ENCODE data around the gene DDX53. TPM values are rescaled to one million over a fixed set of nuclear protein-coding genes. Genes with fewer than 3 reads are reported as not detected.

Gene DDX53
- polyA plus RNA-seq, 3 donors: not detected

DNA sequence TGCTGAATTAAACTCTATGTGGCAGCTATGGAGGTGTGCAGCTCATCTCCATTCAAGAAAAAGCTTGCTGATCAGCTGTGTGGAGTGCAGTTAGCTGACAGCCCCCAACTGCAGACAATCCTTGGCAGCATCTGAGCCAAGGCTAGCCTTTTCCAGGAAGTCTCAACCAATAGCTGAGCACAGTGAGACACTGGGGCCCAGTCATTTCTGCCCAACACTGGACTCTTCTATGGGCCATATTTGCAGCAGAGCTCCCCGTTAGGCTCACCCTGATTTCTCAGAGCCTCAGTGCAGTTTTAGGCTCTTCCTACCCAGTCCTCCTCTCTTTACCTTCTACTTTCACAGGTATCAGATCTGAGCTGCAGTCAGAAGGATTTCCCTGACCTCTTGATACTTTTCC is 12.9 kb downstream of the DDX53 start:
- H2AFZ ChIP-seq (ENCODE audit: insufficient read depth, low read depth, low read length, poor library complexity, severe bottlenecking): no peak overlapping the region
- Mint-ChIP-seq H3K4me3 (no peak overlapping the region), H3K27me3 (ENCODE audit: low read depth in 3 of 3) (peaks cover 0 to 5% (median 0%) of the 10 kb centered on the region in 3 donors), H3K9me3 (peaks cover 0 to 2% (median 0%) of the 10 kb centered on the region in 7 donors), H3K36me3 (no peaks in the 10 kb centered on the region), H3K27ac (no peak overlapping the region), H3K4me1 (no peaks in the 10 kb centered on the region)
- H3K79me2 ChIP-seq (ENCODE audit: insufficient read depth, low read length): no peaks in the 10 kb centered on the region
- H3K9me3 ChIP-seq (replicated peaks in 1 of 2; ENCODE audit: control insufficient read depth in 1 of 2, insufficient read depth in 1 of 2, low read length in 2 of 2): no peaks in the 10 kb centered on the region
- no peaks in the 10 kb centered on the region for H3K4me1 ChIP-seq (ENCODE audit: control insufficient read depth in 1 of 2, insufficient read depth in 2 of 2, low read length in 2 of 2)
- TF ChIP-seq, protein P1, sequence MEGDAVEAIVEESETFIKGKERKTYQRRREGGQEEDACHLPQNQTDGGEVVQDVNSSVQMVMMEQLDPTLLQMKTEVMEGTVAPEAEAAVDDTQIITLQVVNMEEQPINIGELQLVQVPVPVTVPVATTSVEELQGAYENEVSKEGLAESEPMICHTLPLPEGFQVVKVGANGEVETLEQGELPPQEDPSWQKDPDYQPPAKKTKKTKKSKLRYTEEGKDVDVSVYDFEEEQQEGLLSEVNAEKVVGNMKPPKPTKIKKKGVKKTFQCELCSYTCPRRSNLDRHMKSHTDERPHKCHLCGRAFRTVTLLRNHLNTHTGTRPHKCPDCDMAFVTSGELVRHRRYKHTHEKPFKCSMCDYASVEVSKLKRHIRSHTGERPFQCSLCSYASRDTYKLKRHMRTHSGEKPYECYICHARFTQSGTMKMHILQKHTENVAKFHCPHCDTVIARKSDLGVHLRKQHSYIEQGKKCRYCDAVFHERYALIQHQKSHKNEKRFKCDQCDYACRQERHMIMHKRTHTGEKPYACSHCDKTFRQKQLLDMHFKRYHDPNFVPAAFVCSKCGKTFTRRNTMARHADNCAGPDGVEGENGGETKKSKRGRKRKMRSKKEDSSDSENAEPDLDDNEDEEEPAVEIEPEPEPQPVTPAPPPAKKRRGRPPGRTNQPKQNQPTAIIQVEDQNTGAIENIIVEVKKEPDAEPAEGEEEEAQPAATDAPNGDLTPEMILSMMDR (IDR thresholded peaks at IDR 0.05): no peak
- intact Hi-C loops (cut with micrococcal nuclease): no loop called here
- H3K27ac ChIP-seq (ENCODE audit: low read depth in 1 of 2, low read length in 2 of 2): no peak overlapping the region
- WGBS (ENCODE audit: insufficient coverage): 100% methylated on average over 1 of the region's 1 CpG
- H3K4me2 ChIP-seq (replicated peaks; ENCODE audit: extremely low read depth, low read length, poor library complexity, severe bottlenecking): no peak overlapping the region
- no peaks in the 10 kb centered on the region for H3K27me3 ChIP-seq (ENCODE audit: control insufficient read depth in 2 of 2, insufficient read depth in 2 of 2, low read length in 2 of 2)
- H4K20me1 ChIP-seq (ENCODE audit: insufficient read depth, low read length): no peaks in the 10 kb centered on the region
- no peak overlapping the region for H3K4me3 ChIP-seq (replicated peaks in 1 of 3; ENCODE audit: low read depth in 2 of 3, low read length in 3 of 3)
- H3K36me3 ChIP-seq (replicated peaks in 1 of 2; ENCODE audit: control insufficient read depth in 1 of 2, insufficient read depth in 2 of 2, low read length in 2 of 2): no peaks in the 10 kb centered on the region
- DNase-seq: no peak
- H3K9ac ChIP-seq (ENCODE audit: insufficient read depth, low read length, poor library complexity, severe bottlenecking): no peak overlapping the region

DNA sequence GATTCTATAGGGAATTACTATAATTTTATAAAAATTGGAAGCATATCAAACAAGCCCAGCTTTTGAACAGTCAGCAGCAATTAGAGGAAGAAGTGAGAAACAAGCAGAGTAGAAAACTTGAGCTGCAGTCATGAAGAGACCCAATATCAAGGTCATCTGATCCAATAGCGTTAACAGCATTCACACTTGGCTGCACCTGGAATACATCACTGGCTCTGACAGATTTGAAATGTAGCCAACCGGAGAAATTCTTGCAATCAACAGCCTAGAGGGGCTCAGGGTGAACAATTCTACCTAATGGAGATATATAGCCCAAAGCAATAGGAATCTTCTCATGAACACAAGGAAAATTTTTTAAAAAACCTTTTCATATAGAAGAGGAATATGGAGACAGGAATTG is 13.6 kb downstream of the DDX53 start:
- H3K36me3 Mint-ChIP-seq: no peaks in the 10 kb centered on the region
- no peak overlapping the region for H3K4me3 Mint-ChIP-seq
- no peaks in the 10 kb centered on the region for H3K4me1 Mint-ChIP-seq
- Histone ChIP-seq H3K79me2 (ENCODE audit: insufficient read depth, low read length) (no peaks in the 10 kb centered on the region), H3K27ac (ENCODE audit: low read depth in 1 of 2, low read length in 2 of 2) (no peak overlapping the region), H3K36me3 (replicated peaks in 1 of 2; ENCODE audit: control insufficient read depth in 1 of 2, insufficient read depth in 2 of 2, low read length in 2 of 2) (no peaks in the 10 kb centered on the region), H3K4me2 (replicated peaks; ENCODE audit: extremely low read depth, low read length, poor library complexity, severe bottlenecking) (no peak overlapping the region), H3K27me3 (ENCODE audit: control insufficient read depth in 2 of 2, insufficient read depth in 2 of 2, low read length in 2 of 2) (no peaks in the 10 kb centered on the region), H2AFZ (ENCODE audit: insufficient read depth, low read depth, low read length, poor library complexity, severe bottlenecking) (no peak overlapping the region), H3K9me3 (replicated peaks in 1 of 2; ENCODE audit: control insufficient read depth in 1 of 2, insufficient read depth in 1 of 2, low read length in 2 of 2) (no peaks in the 10 kb centered on the region), H3K9ac (ENCODE audit: insufficient read depth, low read length, poor library complexity, severe bottlenecking) (no peak overlapping the region), H3K4me3 (replicated peaks in 1 of 3; ENCODE audit: low read depth in 2 of 3, low read length in 3 of 3) (no peak overlapping the region), H3K4me1 (ENCODE audit: control insufficient read depth in 1 of 2, insufficient read depth in 2 of 2, low read length in 2 of 2) (no peaks in the 10 kb centered on the region), H4K20me1 (ENCODE audit: insufficient read depth, low read length) (no peaks in the 10 kb centered on the region)
- WGBS (ENCODE audit: insufficient coverage): no CpG with 5 or more reads among the region's 2 CpGs
- H3K27me3 Mint-ChIP-seq (ENCODE audit: low read depth in 3 of 3): peaks cover 0 to 5% (median 0%) of the 10 kb centered on the region in 3 donors
- H3K27ac Mint-ChIP-seq: no peak overlapping the region
- no peak for DNase-seq
- peaks cover 0 to 2% (median 0%) of the 10 kb centered on the region in 7 donors for H3K9me3 Mint-ChIP-seq
- intact Hi-C loops (cut with micrococcal nuclease): no loop called here
- TF ChIP-seq, protein P1 (IDR thresholded peaks at IDR 0.05): no peak

Data from CD14-positive monocyte (primary cell).